Omental fat pad (tissue), 4 donors: ENCODE results near the gene SPP1. TPM values are rescaled to one million over a fixed set of nuclear protein-coding genes. Genes with fewer than 3 reads are reported as not detected.
"Not testable (repeated sequence)": the region's sequence is repeated elsewhere in the genome, so short reads cannot be mapped to it uniquely, and the experiment has no call there.

Source experiments
- ATAC-seq: fragments of 150-250 bp; one replicate; pipeline ENCODE4 v1.9.1; 2016; ENCODE audit warnings: mild to moderate bottlenecking, moderate library complexity; ENCODE audit not compliant: low FRiP score
- DNase-seq: peaks from one replicate; pipeline ENCODE4 v3.0.0-alpha.2; 2019; ENCODE audit warnings: low spot score
- CTCF ChIP-seq, 3 donors: fragments of 450-650 bp; IDR thresholded peaks; one replicate each; pipeline ENCODE4 v1.5.1; 2016 to 2017; ENCODE audit warnings: antibody characterized with exemption in 3 of 3, mild to moderate bottlenecking in 3 of 3, moderate library complexity in 2 of 3
- total RNA-seq, 4 donors: library from RNA; depleted of rRNA; stranded (reverse); fragments of >200 nt; gene quantifications; one replicate each; pipeline ENCODE4 v1.1.0, GENCODE V29; 2016

The SPP1 gene
- total RNA-seq, 4 donors from 2014 or later: 7.9 to 1,073 (median 45.8) TPM

GRCh38 chr4:87986508-87986907, 11.0 kb downstream of the SPP1 start:
- no peak for TF ChIP-seq CTCF (IDR thresholded peaks at IDR 0.05)
- no peak for DNase-seq
- no peak for ATAC-seq

GRCh38 chr4:87989765-87990164, 14.3 kb downstream of the SPP1 start:
- no peak for ATAC-seq
- no peak for TF ChIP-seq CTCF (IDR thresholded peaks at IDR 0.05)
- no peak for DNase-seq

GRCh38 chr4:87995435-87995834, 19.9 kb downstream of the SPP1 start:
- ATAC-seq (no peak), DNase-seq (no peak)
- TF ChIP-seq CTCF (IDR thresholded peaks at IDR 0.05): no peak

GRCh38 chr4:87999191-87999691, 23.7 kb downstream of the SPP1 start:
- DNase-seq, ATAC-seq: not testable (repeated sequence)

- DNase-seq: no peak
- TF ChIP-seq CTCF (IDR thresholded peaks at IDR 0.05): no peak
- ATAC-seq: no peak
Observed at GRCh38 chr4:88001871-88002270, 26.4 kb downstream of the SPP1 start.

- no peak for TF ChIP-seq CTCF (IDR thresholded peaks at IDR 0.05)
- ATAC-seq (peak; percentile 11), DNase-seq (no peak)
Observed at GRCh38 chr4:88002786-88003185, 27.3 kb downstream of the SPP1 start.

GRCh38 chr4:88003261-88003660, 27.7 kb downstream of the SPP1 start:
- TF ChIP-seq CTCF (IDR thresholded peaks at IDR 0.05): no peak
- ATAC-seq: no peak
- DNase-seq: no peak

- ATAC-seq: no peak
- no peak for TF ChIP-seq CTCF (IDR thresholded peaks at IDR 0.05)
- no peak for DNase-seq
Observed at GRCh38 chr4:88005076-88005475, 29.6 kb downstream of the SPP1 start.
